A549 (cell line): ENCODE data around the gene DRD2. TPM values are rescaled to one million over a fixed set of nuclear protein-coding genes. Genes with fewer than 3 reads are reported as not detected.

Experiments
- ATAC-seq, 2 experiments: fragments of 200-7000 bp in 1 of 2; fragments of >200 bp in 1 of 2; cut with Nextera tagmentation in 1 of 2; cut with Tn5 transposase in 1 of 2; 3 replicates each; pipeline versions ENCODE4 v1.8.0 to v1.9.1; 2018 to 2020; ENCODE audit warnings: mild to moderate bottlenecking in 1 of 2, moderate library complexity in 1 of 2
- CTCF ChIA-PET: fragments of 300-600 bp; sonication (Branson Sonifier 250); formaldehyde crosslinking; extraction: SDS; loops from one replicate; lab custom pipeline; 2021; ENCODE audit warnings: antibody characterized with exemption, inconsistent platforms; lab: Yijun Ruan, JAX
- POLR2A ChIA-PET: fragments of 350-600 bp; formaldehyde crosslinking; extraction: SDS; loops from one replicate; lab custom pipeline; 2021; ENCODE audit warnings: antibody characterized with exemption, inconsistent platforms; lab: Yijun Ruan, JAX
- DNase-seq, 2 experiments: peaks; one replicate each; pipeline versions ENCODE4 v3.0.0 to v3.0.0-alpha.2; 2011 to 2016; ENCODE audit warnings: low read depth in 1 of 2, low spot score in 1 of 2
- FAIRE-seq: peaks from 2 replicates; lab custom pipeline; 2011; peaks lifted over from hg19 to GRCh38; lab: Jason Lieb, UNC
- H3K27ac ChIP-seq, 2 experiments: fragments of >200 bp; sonication (Bioruptor Twin); formaldehyde crosslinking; 3 replicates each; pipeline ENCODE4 v1.5.1; 2016 to 2017
- H3K4me1 ChIP-seq: fragments of >200 bp; sonication (Bioruptor Twin); formaldehyde crosslinking; 3 replicates; pipeline ENCODE4 v1.6.1; 2016
- H3K4me2 ChIP-seq: fragments of >200 bp; sonication (Bioruptor Twin); formaldehyde crosslinking; 3 replicates; pipeline ENCODE4 v1.6.1; 2016
- H3K4me3 ChIP-seq: fragments of >200 bp; sonication (Bioruptor Twin); formaldehyde crosslinking; 3 replicates; pipeline ENCODE4 v1.5.1; 2016
- H3K9me3 ChIP-seq: fragments of >200 bp; sonication (Bioruptor Twin); formaldehyde crosslinking; 3 replicates; pipeline ENCODE4 v1.6.1; 2016
- BHLHE40 ChIP-seq: IDR thresholded peaks from 2 replicates; pipeline ENCODE4 v1.6.1; 2012; ENCODE audit warnings: low read depth, low read length, inconsistent platforms
- CBX8 ChIP-seq: fragments of 200-600 bp; sonication (generic); IDR thresholded peaks from 2 replicates; pipeline ENCODE4 v1.6.1; 2016
- CEBPB ChIP-seq, 2 experiments: fragments of >200 bp in 1 of 2; sonication (Bioruptor Twin) in 1 of 2; formaldehyde crosslinking in 1 of 2; IDR thresholded peaks; 2 replicates each; pipeline ENCODE4 v1.6.1; 2012 to 2016
- FOSL2 ChIP-seq, 2 experiments: fragments of 450-650 bp in 1 of 2; fragments of >200 bp in 1 of 2; sonication (Bioruptor Twin) in 1 of 2; formaldehyde crosslinking; IDR thresholded peaks; 2 replicates each; pipeline versions ENCODE4 v1.5.0 to v1.6.1; 2016 to 2020; ENCODE audit warnings: mild to moderate bottlenecking in 1 of 2, moderate library complexity in 1 of 2
- HOXA7 ChIP-seq: fragments of 250-450 bp; sonication (Bioruptor Pico); IDR thresholded peaks from 2 replicates; pipeline ENCODE4 v1.5.0; 2020; ENCODE audit warnings: mild to moderate bottlenecking, moderate library complexity
- JUN ChIP-seq, 2 experiments: fragments of >200 bp; sonication (Bioruptor Twin); formaldehyde crosslinking; IDR thresholded peaks; 2 replicates in 1 of 2; 3 replicates in 1 of 2; pipeline ENCODE4 v1.6.1; 2016 to 2017
- PHF8 ChIP-seq: fragments of 200-600 bp; sonication (generic); IDR thresholded peaks from 2 replicates; pipeline ENCODE4 v1.6.1; 2016; ENCODE audit warnings: low read depth, mild to moderate bottlenecking, antibody characterized with exemption, moderate library complexity, borderline replicate concordance
- RCOR1 ChIP-seq: fragments of 150-350 bp; IDR thresholded peaks from 2 replicates; pipeline ENCODE4 v1.6.1; 2014; ENCODE audit warnings: antibody characterized with exemption, low read length, low read depth
- RFX5 ChIP-seq: fragments of 450-650 bp; IDR thresholded peaks from 2 replicates; pipeline ENCODE4 v1.7.1; 2014; ENCODE audit warnings: antibody characterized with exemption, mild to moderate bottlenecking, moderate library complexity
- SREBF2 ChIP-seq: fragments of 450-650 bp; IDR thresholded peaks from 2 replicates; pipeline ENCODE4 v1.6.1; 2014; ENCODE audit warnings: mild to moderate bottlenecking, moderate library complexity
- ZC3H11A ChIP-seq: fragments of 450-650 bp; IDR thresholded peaks from 2 replicates; pipeline ENCODE4 v1.6.1; 2014; ENCODE audit warnings: antibody characterized with exemption, mild to moderate bottlenecking
- WGBS: methylation state at CpG from one replicate; pipeline ENCODE4 v1.1.6; 2017; ENCODE audit errors: missing lambda C conversion rate; 5-methylcytosine and 5-hydroxymethylcytosine counted together
- polyA plus RNA-seq, 4 experiments: library from polyadenylated mRNA; depleted of rRNA in 3 of 4; stranded (reverse); fragments of >200 nt; fragmentation: RNase III in 1 of 4; extraction: RNeasy Plus Mini Kit Qiagen cat#74134 plus additional on column Dnase treatment in 1 of 4; gene quantifications; 2 replicates in 3 of 4; 3 replicates in 1 of 4; pipeline ENCODE4 v1.2.3, GENCODE V29; 2011 to 2017
- TF ChIP-seq, protein P1 (sequence below): fragments of >200 bp; sonication (Bioruptor Twin); formaldehyde crosslinking; IDR thresholded peaks from 3 replicates; pipeline ENCODE4 v1.5.1; 2016
- TF ChIP-seq, protein P2 (sequence below): fragments of 200-600 bp; sonication (generic); IDR thresholded peaks from 2 replicates; pipeline ENCODE4 v1.6.1; 2016; ENCODE audit warnings: antibody characterized with exemption, mild to moderate bottlenecking, moderate library complexity
- TF ChIP-seq, protein P3 (sequence below): fragments of >200 bp; sonication (Bioruptor Twin); formaldehyde crosslinking; IDR thresholded peaks from 3 replicates; pipeline ENCODE4 v1.6.1; 2016
- TF ChIP-seq, protein P4 (sequence below): fragments of 450-650 bp; IDR thresholded peaks from 2 replicates; pipeline ENCODE4 v1.6.1; 2014; ENCODE audit warnings: antibody characterized with exemption

DRD2 gene
- polyA plus RNA-seq, 2 of the 4 experiments (the other 2 are of a cell fraction), result not detected

DNA sequence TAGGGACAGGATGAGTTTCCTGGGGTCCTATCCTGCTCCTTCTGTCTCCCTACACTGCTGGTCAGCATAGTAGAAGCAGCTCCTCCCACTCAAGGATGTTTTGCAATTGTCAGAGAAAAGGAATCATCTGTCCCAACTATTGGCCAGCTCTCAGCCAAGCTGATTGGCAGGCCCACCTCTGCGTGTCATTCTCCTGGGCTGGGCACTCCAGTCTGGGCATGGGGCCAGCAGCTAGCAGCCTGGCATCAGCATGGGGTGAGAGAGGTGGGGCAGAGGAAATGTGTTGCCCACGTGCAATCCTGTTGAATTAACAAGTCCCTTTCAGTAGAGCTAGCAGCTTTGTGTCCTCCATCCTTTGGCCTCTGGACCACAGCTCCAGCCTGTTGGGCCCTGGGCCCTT is 73.5 kb downstream of the DRD2 start:
- FAIRE-seq (no peak), DNase-seq (peak; percentile 12 to 51)
- CTCF ChIA-PET, result interaction anchor here (1.4 kb wide), 1 partner anchor 13 kb away, joined by 3 read pairs; no protein-coding TSS in a partner anchor

DNA sequence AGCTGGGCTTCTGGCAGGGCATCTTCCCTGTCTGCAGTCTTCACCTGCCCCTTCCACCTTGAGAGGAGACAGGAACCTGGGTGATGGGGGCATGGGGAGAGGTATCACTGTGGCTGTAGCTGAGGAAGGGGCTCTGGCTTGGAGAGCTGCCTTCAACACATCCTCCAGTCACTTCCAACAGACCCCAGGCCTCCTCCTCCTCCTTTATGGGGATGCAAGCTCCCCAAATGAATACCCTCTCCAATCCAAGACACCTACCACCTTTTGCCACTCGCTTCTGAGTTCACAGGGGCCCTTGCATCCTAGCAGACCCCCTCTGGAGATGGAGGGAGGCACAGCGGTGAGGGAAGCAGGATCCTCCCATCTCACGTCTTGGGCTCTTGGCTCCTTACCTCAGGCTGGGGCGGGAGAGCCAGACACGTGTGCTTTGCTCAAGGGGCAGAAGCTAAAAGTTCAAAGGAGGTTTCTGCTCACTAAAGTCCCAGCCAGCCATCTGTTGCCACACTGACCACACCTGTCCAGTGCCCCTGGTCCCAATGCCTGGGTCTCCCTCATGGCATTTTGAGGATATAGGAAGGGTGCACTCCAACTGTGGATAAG is 74.5 kb downstream of the DRD2 start:
- Histone ChIP-seq H3K9me3 (no peaks in the 10 kb centered on the region), H3K4me3 (no peak overlapping the region)
- CTCF ChIA-PET, result interaction anchor here (1.4 kb wide), 1 partner anchor 14 kb away, joined by 3 read pairs; no protein-coding TSS in a partner anchor
- 0% methylated on average over 3 of the region's 5 CpGs for WGBS
- TF ChIP-seq BHLHE40, result no peak
- TF ChIP-seq RFX5, result no peak
- no peak for TF ChIP-seq CEBPB (IDR thresholded peaks at IDR 0.05)
- TF ChIP-seq, protein P1, sequence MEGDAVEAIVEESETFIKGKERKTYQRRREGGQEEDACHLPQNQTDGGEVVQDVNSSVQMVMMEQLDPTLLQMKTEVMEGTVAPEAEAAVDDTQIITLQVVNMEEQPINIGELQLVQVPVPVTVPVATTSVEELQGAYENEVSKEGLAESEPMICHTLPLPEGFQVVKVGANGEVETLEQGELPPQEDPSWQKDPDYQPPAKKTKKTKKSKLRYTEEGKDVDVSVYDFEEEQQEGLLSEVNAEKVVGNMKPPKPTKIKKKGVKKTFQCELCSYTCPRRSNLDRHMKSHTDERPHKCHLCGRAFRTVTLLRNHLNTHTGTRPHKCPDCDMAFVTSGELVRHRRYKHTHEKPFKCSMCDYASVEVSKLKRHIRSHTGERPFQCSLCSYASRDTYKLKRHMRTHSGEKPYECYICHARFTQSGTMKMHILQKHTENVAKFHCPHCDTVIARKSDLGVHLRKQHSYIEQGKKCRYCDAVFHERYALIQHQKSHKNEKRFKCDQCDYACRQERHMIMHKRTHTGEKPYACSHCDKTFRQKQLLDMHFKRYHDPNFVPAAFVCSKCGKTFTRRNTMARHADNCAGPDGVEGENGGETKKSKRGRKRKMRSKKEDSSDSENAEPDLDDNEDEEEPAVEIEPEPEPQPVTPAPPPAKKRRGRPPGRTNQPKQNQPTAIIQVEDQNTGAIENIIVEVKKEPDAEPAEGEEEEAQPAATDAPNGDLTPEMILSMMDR, result no peak
- TF ChIP-seq, all 56 proteins: peak for 0
- ATAC-seq (no peak), DNase-seq (no peak), FAIRE-seq (no peak)
- Histone ChIP-seq H3K4me2 (no peak overlapping the region), H3K4me1 (no peaks in the 10 kb centered on the region), H3K27ac (no peak overlapping the region)
- POLR2A ChIA-PET, result no interaction called here

More for the DNA sequence above, 73.5 kb downstream of the DRD2 start:
- TF ChIP-seq JUN (IDR thresholded peaks at IDR 0.05) (no peak), PHF8 (no peak), HOXA7 (CRISPR knock-in tag) (no peak)
- TF ChIP-seq, protein P2, sequence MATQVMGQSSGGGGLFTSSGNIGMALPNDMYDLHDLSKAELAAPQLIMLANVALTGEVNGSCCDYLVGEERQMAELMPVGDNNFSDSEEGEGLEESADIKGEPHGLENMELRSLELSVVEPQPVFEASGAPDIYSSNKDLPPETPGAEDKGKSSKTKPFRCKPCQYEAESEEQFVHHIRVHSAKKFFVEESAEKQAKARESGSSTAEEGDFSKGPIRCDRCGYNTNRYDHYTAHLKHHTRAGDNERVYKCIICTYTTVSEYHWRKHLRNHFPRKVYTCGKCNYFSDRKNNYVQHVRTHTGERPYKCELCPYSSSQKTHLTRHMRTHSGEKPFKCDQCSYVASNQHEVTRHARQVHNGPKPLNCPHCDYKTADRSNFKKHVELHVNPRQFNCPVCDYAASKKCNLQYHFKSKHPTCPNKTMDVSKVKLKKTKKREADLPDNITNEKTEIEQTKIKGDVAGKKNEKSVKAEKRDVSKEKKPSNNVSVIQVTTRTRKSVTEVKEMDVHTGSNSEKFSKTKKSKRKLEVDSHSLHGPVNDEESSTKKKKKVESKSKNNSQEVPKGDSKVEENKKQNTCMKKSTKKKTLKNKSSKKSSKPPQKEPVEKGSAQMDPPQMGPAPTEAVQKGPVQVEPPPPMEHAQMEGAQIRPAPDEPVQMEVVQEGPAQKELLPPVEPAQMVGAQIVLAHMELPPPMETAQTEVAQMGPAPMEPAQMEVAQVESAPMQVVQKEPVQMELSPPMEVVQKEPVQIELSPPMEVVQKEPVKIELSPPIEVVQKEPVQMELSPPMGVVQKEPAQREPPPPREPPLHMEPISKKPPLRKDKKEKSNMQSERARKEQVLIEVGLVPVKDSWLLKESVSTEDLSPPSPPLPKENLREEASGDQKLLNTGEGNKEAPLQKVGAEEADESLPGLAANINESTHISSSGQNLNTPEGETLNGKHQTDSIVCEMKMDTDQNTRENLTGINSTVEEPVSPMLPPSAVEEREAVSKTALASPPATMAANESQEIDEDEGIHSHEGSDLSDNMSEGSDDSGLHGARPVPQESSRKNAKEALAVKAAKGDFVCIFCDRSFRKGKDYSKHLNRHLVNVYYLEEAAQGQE, result no peak
- no peak overlapping the region for H3K4me2 ChIP-seq
- POLR2A ChIA-PET, result no interaction called here
- 0% methylated on average over 2 of the region's 2 CpGs for WGBS
- no peak overlapping the region for H3K4me3 ChIP-seq
- no peaks in the 10 kb centered on the region for H3K4me1 ChIP-seq
- peak; percentile 51 to 56; a peak in 4 of 6 replicates for ATAC-seq
- H3K27ac ChIP-seq, result no peak overlapping the region
- H3K9me3 ChIP-seq, result no peaks in the 10 kb centered on the region

DNA sequence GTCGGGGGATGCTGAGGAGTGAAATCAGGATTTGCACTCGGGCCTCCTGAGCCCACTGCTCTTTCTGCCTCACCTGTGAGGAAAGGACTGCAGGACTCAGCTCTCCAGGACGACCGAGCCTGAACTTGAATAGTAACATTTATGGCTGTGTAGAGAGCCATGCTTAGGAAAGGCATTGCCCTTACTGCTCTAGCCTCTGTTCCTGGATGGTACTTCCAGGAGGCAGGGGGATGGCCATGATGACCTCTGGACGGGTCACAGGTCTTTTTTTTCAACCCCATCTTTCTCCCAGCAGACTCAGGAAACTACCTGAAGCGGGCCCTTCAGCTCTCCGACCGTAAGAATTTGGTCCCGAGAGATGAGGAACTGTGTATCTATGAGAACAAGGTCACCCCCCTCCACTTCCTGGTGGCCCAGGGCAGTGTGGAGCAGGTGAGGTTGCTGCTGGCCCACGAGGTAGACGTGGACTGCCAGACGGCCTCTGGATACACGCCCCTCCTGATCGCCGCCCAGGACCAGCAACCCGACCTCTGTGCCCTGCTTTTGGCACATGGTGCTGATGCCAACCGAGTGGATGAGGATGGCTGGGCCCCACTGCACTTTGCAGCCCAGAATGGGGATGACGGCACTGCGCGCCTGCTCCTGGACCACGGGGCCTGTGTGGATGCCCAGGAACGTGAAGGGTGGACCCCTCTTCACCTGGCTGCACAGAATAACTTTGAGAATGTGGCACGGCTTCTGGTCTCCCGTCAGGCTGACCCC is 76.3 kb downstream of the DRD2 start:
- Histone ChIP-seq H3K4me2 (no peak overlapping the region), H3K27ac (no peak overlapping the region), H3K9me3 (no peaks in the 10 kb centered on the region), H3K4me3 (no peak overlapping the region), H3K4me1 (no peaks in the 10 kb centered on the region)
- WGBS, result 41% methylated on average over 15 of the region's 24 CpGs
- ChIA-PET CTCF (interaction anchor here (0.9 to 1.2 kb wide), 2 partner anchors 10 to 134 kb away, joined by 3 to 4 read pairs; no protein-coding TSS in a partner anchor), POLR2A (no interaction called here)
- FAIRE-seq (no peak), ATAC-seq (no peak), DNase-seq (no peak)
- TF ChIP-seq SREBF2 (no peak), RCOR1 (no peak), ZC3H11A (no peak), FOSL2 (IDR thresholded peaks at IDR 0.05) (no peak), FOSL2 (CRISPR knock-in tag; IDR thresholded peaks at IDR 0.05) (no peak), CBX8 (no peak)
- TF ChIP-seq, protein P3, sequence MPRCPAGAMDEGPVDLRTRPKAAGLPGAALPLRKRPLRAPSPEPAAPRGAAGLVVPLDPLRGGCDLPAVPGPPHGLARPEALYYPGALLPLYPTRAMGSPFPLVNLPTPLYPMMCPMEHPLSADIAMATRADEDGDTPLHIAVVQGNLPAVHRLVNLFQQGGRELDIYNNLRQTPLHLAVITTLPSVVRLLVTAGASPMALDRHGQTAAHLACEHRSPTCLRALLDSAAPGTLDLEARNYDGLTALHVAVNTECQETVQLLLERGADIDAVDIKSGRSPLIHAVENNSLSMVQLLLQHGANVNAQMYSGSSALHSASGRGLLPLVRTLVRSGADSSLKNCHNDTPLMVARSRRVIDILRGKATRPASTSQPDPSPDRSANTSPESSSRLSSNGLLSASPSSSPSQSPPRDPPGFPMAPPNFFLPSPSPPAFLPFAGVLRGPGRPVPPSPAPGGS, result no peak
- TF ChIP-seq, protein P2, result no peak
- TF ChIP-seq, protein P1, result no peak
- TF ChIP-seq, protein P4, sequence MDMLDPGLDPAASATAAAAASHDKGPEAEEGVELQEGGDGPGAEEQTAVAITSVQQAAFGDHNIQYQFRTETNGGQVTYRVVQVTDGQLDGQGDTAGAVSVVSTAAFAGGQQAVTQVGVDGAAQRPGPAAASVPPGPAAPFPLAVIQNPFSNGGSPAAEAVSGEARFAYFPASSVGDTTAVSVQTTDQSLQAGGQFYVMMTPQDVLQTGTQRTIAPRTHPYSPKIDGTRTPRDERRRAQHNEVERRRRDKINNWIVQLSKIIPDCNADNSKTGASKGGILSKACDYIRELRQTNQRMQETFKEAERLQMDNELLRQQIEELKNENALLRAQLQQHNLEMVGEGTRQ, result no peak
